HEK293 (cell line): ENCODE results near the gene RDX.
"Not testable (repeated sequence)": the region's sequence is repeated elsewhere in the genome, so short reads cannot be mapped to it uniquely, and the experiment has no call there.

Experiments used
- CTCF ChIA-PET: fragments of 350-600 bp; formaldehyde crosslinking; extraction: SDS; loops from one replicate; lab custom pipeline; 2021; ENCODE audit warnings: antibody characterized with exemption; lab: Yijun Ruan, JAX
- POLR2A ChIA-PET: fragments of 300-600 bp; formaldehyde crosslinking; extraction: SDS; loops from one replicate; lab custom pipeline; 2020; ENCODE audit warnings: antibody characterized with exemption, inconsistent platforms; lab: Yijun Ruan, JAX
- H3K27ac ChIP-seq: fragments of 200-500 bp; sonication (Bioruptor generic); 2 replicates; pipeline ENCODE4 v1.5.1; 2014; ENCODE audit warnings: low read depth, low read length, control low read depth, inconsistent platforms; ENCODE audit errors: extremely low read depth
- H3K36me3 ChIP-seq, 2 experiments: fragments of 200-500 bp in 1 of 2; sonication (Bioruptor generic) in 1 of 2; 1 replicate in 1 of 2; 2 replicates in 1 of 2; pipeline ENCODE4 v1.5.1; 2014 to 2017; ENCODE audit warnings: inconsistent platforms in 2 of 2, low read length in 2 of 2; ENCODE audit not compliant: control insufficient read depth in 2 of 2, insufficient read depth in 1 of 2
- H3K4me1 ChIP-seq: fragments of 200-500 bp; sonication (Bioruptor generic); 2 replicates; pipeline ENCODE4 v1.5.1; 2014; ENCODE audit warnings: mild to moderate bottlenecking, low read length, inconsistent platforms; ENCODE audit not compliant: control insufficient read depth, insufficient read depth
- H3K4me3 ChIP-seq: 2 replicates; pipeline ENCODE4 v1.5.1; 2011; ENCODE audit warnings: low read depth, mild to moderate bottlenecking, control low read depth, low read length, moderate library complexity
- H3K9me3 ChIP-seq: fragments of 200-500 bp; sonication (Bioruptor generic); 2 replicates; pipeline ENCODE4 v1.5.1; 2014; ENCODE audit warnings: low read depth, low read length, inconsistent platforms; ENCODE audit not compliant: control insufficient read depth, insufficient read depth
- CTCF ChIP-seq: fragments of 450-650 bp; formaldehyde crosslinking; IDR thresholded peaks from 2 replicates; pipeline ENCODE4 v1.5.1; 2016; ENCODE audit warnings: missing biosample characterization, missing genetic modification characterization
- GFI1B ChIP-seq: fragments of 450-650 bp; formaldehyde crosslinking; IDR thresholded peaks from 2 replicates; pipeline ENCODE4 v1.5.1; 2016; ENCODE audit warnings: missing biosample characterization, missing genetic modification characterization
- HOXD13 ChIP-seq: sonication (generic); formaldehyde crosslinking; IDR thresholded peaks from 2 replicates; pipeline ENCODE4 v1.8.0; 2022; ENCODE audit warnings: missing genetic modification reagents, borderline replicate concordance
- SCRT2 ChIP-seq: fragments of 450-650 bp; formaldehyde crosslinking; IDR thresholded peaks from 2 replicates; pipeline ENCODE4 v1.5.1; 2016; ENCODE audit warnings: missing biosample characterization, missing genetic modification characterization
- SP7 ChIP-seq: fragments of 450-650 bp; formaldehyde crosslinking; IDR thresholded peaks from 2 replicates; pipeline ENCODE4 v1.5.1; 2016; ENCODE audit warnings: missing biosample characterization, missing genetic modification characterization
- ZBTB17 ChIP-seq: fragments of 450-650 bp; formaldehyde crosslinking; IDR thresholded peaks from 2 replicates; pipeline ENCODE4 v1.5.1; 2016; ENCODE audit warnings: missing biosample characterization, missing genetic modification characterization
- ZBTB8A ChIP-seq: fragments of 450-650 bp; formaldehyde crosslinking; IDR thresholded peaks from 2 replicates; pipeline ENCODE4 v1.5.1; 2016; ENCODE audit warnings: missing biosample characterization, missing genetic modification characterization
- ZNF121 ChIP-seq: fragments of 450-650 bp; formaldehyde crosslinking; IDR thresholded peaks from 2 replicates; pipeline ENCODE4 v1.5.1; 2016; ENCODE audit warnings: missing biosample characterization, missing genetic modification characterization
- ZNF155 ChIP-seq: fragments of 450-650 bp; formaldehyde crosslinking; IDR thresholded peaks from 2 replicates; pipeline ENCODE4 v1.5.1; 2016; ENCODE audit warnings: missing biosample characterization, missing genetic modification characterization
- ZNF157 ChIP-seq: fragments of 450-650 bp; formaldehyde crosslinking; IDR thresholded peaks from 2 replicates; pipeline ENCODE4 v1.5.1; 2016; ENCODE audit warnings: missing biosample characterization, missing genetic modification characterization
- ZNF175 ChIP-seq: fragments of 450-650 bp; formaldehyde crosslinking; IDR thresholded peaks from 2 replicates; pipeline ENCODE4 v1.5.1; 2016; ENCODE audit warnings: missing biosample characterization, missing genetic modification characterization
- ZNF350 ChIP-seq: fragments of 450-650 bp; formaldehyde crosslinking; IDR thresholded peaks from 2 replicates; pipeline ENCODE4 v1.5.0; 2017; ENCODE audit warnings: missing biosample characterization, mild to moderate bottlenecking, missing genetic modification characterization
- ZNF366 ChIP-seq: fragments of 450-650 bp; formaldehyde crosslinking; conservative IDR thresholded peaks from 2 replicates; pipeline ENCODE4 v1.5.1; 2016; ENCODE audit warnings: missing biosample characterization, missing genetic modification characterization
- ZNF37A ChIP-seq: fragments of 450-650 bp; IDR thresholded peaks from 2 replicates; pipeline ENCODE4 v1.5.1; 2018; ENCODE audit warnings: missing biosample characterization, missing genetic modification characterization
- ZNF404 ChIP-seq: fragments of 450-650 bp; formaldehyde crosslinking; IDR thresholded peaks from 2 replicates; pipeline ENCODE4 v1.5.1; 2017; ENCODE audit warnings: missing biosample characterization, missing genetic modification characterization
- ZNF747 ChIP-seq: fragments of 450-650 bp; formaldehyde crosslinking; IDR thresholded peaks from 2 replicates; pipeline ENCODE4 v1.5.1; 2016; ENCODE audit warnings: missing biosample characterization, missing genetic modification characterization
- ZSCAN18 ChIP-seq: fragments of 450-650 bp; formaldehyde crosslinking; IDR thresholded peaks from 2 replicates; pipeline ENCODE4 v1.5.1; 2016; ENCODE audit warnings: missing biosample characterization, missing genetic modification characterization
- TF ChIP-seq, protein P1 (sequence below): fragments of 450-650 bp; formaldehyde crosslinking; IDR thresholded peaks from 2 replicates; pipeline ENCODE4 v1.5.1; 2017; ENCODE audit warnings: missing biosample characterization, missing genetic modification characterization
- TF ChIP-seq, protein P2 (sequence below): fragments of 450-650 bp; formaldehyde crosslinking; IDR thresholded peaks from 2 replicates; pipeline ENCODE4 v1.5.1; 2016; ENCODE audit warnings: missing biosample characterization, missing genetic modification characterization

Gene RDX

GRCh38 chr11:110280595-110280994 lies 15.8 kb downstream of the RDX start:
- CTCF ChIA-PET = interaction anchor here (0.6 kb wide), 1 partner anchor 17 kb away, joined by 3 read pairs; no protein-coding TSS in a partner anchor
- POLR2A ChIA-PET = interaction anchor here (1.1 kb wide), 1 partner anchor 13 kb away, joined by 3 read pairs; no protein-coding TSS in a partner anchor
- not testable (repeated sequence) for H3K27ac ChIP-seq

DNA sequence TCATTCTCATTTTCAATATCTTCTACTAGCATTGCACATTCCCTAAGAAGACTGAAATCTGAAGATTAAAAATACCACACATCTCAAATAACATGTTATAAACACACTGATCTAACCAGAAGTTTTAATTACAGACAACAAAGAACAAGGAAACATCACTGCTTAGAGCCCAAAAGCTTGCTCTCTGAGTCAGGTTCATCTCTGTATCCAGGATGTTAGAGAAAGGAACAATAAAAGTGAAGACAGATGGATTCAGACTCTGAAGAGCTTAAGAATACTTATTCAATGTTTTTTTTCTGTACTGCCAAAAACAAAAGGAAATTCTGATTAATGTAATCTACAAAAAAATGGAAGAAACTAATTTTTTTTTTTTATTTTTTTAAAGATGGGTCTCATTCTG lies 16.5 kb downstream of the RDX start:
- Histone ChIP-seq H3K36me3 (peaks cover 8 to 38% of the 10 kb centered on the region in 2 experiments; a peak in 2 of 3 replicates), H3K4me3 (no peak overlapping the region), H3K4me1 (no peaks in the 10 kb centered on the region), H3K9me3 (no peaks in the 10 kb centered on the region), H3K27ac (no peak overlapping the region)
- TF ChIP-seq ZNF350 (tag by site-specific recombination) = no peak
- TF ChIP-seq SP7 (tag by site-specific recombination) = 0 out of 2 replicates have a peak, but pooled peaks have one; percentile 31
- ChIA-PET POLR2A (interaction anchor here (0.6 to 1.1 kb wide), 2 partner anchors 14 to 76 kb away, joined by 3 read pairs; no protein-coding TSS in a partner anchor), CTCF (interaction anchor here (0.7 to 0.8 kb wide), 3 partner anchors 97 to 1020 kb away, joined by 3 to 4 read pairs (median 3); no protein-coding TSS in a partner anchor)

More at GRCh38 chr11:110280595-110280994, 15.8 kb downstream of the RDX start:
- H3K4me3 ChIP-seq, H3K4me1 ChIP-seq, H3K9me3 ChIP-seq: not testable (repeated sequence)
- TF ChIP-seq ZNF121 (tag by site-specific recombination) = peak; percentile 79
- H3K36me3 ChIP-seq = peaks cover 7 to 32% of the 10 kb centered on the region in 2 experiments; a peak in 2 of 3 replicates

GRCh38 chr11:110272919-110273318 lies 23.5 kb downstream of the RDX start:
- peaks cover 16 to 83% of the 10 kb centered on the region in 2 experiments for H3K36me3 ChIP-seq
- CTCF ChIA-PET = interaction anchor here (0.6 to 1.5 kb wide), 2 partner anchors 15 to 33 kb away, joined by 3 to 4 read pairs; no protein-coding TSS in a partner anchor

More at GRCh38 chr11:110272919-110273318, 23.5 kb downstream of the RDX start:
- no peaks in the 10 kb centered on the region for H3K9me3 ChIP-seq
- H3K27ac ChIP-seq = no peak overlapping the region
- H3K4me3 ChIP-seq = no peak overlapping the region
- POLR2A ChIA-PET = no interaction called here
- TF ChIP-seq CTCF (tag by site-specific recombination) (no peak), ZNF175 (tag by site-specific recombination) (no peak), ZNF404 (no peak), ZNF747 (tag by site-specific recombination) (no peak), ZNF157 (no peak), ZSCAN18 (tag by site-specific recombination) (no peak), ZBTB17 (no peak), SCRT2 (no peak), ZNF37A (tag by site-specific recombination) (no peak), ZBTB8A (tag by site-specific recombination) (no peak), ZNF366 (tag by site-specific recombination) (no peak), GFI1B (tag by site-specific recombination) (no peak), ZNF155 (tag by site-specific recombination) (no peak), HOXD13 (CRISPR knock-in tag) (no peak)
- TF ChIP-seq, protein P1, sequence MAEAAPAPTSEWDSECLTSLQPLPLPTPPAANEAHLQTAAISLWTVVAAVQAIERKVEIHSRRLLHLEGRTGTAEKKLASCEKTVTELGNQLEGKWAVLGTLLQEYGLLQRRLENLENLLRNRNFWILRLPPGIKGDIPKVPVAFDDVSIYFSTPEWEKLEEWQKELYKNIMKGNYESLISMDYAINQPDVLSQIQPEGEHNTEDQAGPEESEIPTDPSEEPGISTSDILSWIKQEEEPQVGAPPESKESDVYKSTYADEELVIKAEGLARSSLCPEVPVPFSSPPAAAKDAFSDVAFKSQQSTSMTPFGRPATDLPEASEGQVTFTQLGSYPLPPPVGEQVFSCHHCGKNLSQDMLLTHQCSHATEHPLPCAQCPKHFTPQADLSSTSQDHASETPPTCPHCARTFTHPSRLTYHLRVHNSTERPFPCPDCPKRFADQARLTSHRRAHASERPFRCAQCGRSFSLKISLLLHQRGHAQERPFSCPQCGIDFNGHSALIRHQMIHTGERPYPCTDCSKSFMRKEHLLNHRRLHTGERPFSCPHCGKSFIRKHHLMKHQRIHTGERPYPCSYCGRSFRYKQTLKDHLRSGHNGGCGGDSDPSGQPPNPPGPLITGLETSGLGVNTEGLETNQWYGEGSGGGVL (tag by site-specific recombination) = no peak
- TF ChIP-seq, protein P2, sequence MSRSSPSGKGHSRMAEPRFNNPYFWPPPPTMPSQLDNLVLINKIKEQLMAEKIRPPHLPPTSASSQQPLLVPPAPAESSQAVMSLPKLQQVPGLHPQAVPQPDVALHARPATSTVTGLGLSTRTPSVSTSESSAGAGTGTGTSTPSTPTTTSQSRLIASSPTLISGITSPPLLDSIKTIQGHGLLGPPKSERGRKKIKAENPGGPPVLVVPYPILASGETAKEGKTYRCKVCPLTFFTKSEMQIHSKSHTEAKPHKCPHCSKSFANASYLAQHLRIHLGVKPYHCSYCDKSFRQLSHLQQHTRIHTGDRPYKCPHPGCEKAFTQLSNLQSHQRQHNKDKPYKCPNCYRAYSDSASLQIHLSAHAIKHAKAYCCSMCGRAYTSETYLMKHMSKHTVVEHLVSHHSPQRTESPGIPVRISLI (tag by site-specific recombination) = no peak
- no peaks in the 10 kb centered on the region for H3K4me1 ChIP-seq
